Esophagus squamous epithelium (tissue), 4 donors: Measurements from ENCODE around the gene F5.

ENCODE experiments used
- POLR2A ChIP-seq, 4 donors: fragments of 450-650 bp; IDR thresholded peaks; one replicate each; pipeline ENCODE4 v1.6.1; 2017; ENCODE audit warnings: antibody characterized with exemption in 4 of 4, mild to moderate bottlenecking in 4 of 4, moderate library complexity in 3 of 4
- TF ChIP-seq, protein P1 (sequence below), 6 experiments: fragments of 450-650 bp in 4 of 6; fragments of 200-600 bp in 2 of 6; sonication (generic) in 2 of 6; IDR thresholded peaks; one replicate each; pipeline ENCODE4 v1.5.1; 2016 to 2019; ENCODE audit warnings: antibody characterized with exemption in 6 of 6, mild to moderate bottlenecking in 4 of 6, moderate library complexity in 4 of 6

DNA sequence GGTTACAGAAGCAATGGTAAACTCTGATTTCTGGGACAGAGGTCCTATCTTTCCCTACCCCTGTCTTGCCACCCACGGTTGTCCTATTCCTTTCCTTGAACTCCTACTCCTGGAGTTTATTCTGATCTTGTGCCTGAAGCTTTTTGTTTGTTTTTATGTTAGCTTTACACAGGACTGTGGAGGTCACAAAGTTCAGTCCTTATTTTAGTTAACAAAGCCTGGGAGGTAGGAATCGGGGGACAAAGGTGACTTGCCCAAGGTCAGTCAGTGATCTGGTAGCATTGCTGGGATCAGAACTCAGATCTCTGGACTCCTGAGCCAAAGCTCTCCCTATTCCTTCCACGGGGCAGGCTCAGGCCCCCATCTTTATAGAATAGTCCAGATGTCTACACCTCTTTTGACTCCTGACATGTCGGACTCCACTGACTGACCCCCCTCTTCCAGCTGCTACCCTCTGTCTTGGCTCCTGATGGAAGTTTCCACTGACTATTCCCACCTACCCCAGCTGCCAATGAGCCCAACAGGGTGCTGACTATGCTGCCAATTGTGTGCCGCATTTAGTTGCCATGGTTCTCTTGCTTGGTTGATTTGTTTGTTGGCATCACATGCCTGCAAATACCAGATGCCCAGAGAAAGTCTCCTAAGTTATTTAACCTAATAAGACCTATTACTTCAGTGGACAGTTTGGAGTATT is 9.9 kb downstream of the F5 start:
- no peak for TF ChIP-seq POLR2A (IDR thresholded peaks at IDR 0.05)
- TF ChIP-seq, protein P1, sequence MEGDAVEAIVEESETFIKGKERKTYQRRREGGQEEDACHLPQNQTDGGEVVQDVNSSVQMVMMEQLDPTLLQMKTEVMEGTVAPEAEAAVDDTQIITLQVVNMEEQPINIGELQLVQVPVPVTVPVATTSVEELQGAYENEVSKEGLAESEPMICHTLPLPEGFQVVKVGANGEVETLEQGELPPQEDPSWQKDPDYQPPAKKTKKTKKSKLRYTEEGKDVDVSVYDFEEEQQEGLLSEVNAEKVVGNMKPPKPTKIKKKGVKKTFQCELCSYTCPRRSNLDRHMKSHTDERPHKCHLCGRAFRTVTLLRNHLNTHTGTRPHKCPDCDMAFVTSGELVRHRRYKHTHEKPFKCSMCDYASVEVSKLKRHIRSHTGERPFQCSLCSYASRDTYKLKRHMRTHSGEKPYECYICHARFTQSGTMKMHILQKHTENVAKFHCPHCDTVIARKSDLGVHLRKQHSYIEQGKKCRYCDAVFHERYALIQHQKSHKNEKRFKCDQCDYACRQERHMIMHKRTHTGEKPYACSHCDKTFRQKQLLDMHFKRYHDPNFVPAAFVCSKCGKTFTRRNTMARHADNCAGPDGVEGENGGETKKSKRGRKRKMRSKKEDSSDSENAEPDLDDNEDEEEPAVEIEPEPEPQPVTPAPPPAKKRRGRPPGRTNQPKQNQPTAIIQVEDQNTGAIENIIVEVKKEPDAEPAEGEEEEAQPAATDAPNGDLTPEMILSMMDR (IDR thresholded peaks at IDR 0.05): no peak
